Measurements from ENCODE around the gene RABGAP1.

DNA sequence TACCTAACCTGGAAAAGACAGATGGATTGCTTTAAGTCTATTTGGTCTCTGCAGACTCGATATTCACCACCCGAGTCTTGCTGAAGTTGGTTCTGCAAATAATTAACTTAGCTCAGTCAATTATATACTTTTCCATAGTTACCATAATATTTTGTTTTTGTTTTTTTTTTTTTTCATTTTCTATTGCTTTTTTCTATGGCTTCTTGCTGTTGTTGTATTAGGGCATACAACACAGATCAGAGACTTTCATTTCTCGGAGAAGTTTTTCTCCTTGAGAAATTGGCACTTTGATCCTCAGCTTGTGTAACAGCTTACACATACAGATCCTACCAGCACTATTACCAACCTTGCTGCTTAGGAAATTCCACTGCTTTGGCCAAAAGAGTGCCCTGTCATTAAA is 180.6 kb downstream of the RABGAP1 start:
- TF ChIP-seq, protein P1, sequence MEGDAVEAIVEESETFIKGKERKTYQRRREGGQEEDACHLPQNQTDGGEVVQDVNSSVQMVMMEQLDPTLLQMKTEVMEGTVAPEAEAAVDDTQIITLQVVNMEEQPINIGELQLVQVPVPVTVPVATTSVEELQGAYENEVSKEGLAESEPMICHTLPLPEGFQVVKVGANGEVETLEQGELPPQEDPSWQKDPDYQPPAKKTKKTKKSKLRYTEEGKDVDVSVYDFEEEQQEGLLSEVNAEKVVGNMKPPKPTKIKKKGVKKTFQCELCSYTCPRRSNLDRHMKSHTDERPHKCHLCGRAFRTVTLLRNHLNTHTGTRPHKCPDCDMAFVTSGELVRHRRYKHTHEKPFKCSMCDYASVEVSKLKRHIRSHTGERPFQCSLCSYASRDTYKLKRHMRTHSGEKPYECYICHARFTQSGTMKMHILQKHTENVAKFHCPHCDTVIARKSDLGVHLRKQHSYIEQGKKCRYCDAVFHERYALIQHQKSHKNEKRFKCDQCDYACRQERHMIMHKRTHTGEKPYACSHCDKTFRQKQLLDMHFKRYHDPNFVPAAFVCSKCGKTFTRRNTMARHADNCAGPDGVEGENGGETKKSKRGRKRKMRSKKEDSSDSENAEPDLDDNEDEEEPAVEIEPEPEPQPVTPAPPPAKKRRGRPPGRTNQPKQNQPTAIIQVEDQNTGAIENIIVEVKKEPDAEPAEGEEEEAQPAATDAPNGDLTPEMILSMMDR (conservative IDR thresholded peaks at IDR 0.05 in 1 of 2, IDR thresholded peaks at IDR 0.05 in 1 of 2; ENCODE audit: extremely low read depth in 1 of 2, insufficient read depth in 1 of 2, low read depth in 1 of 2, low read length in 2 of 2), result no peak
- TF ChIP-seq EZH2 (IDR thresholded peaks at IDR 0.05; ENCODE audit: borderline replicate concordance, low read length), result no peak
